Activated effector memory CD4-positive, alpha-beta T cell treated with anti-CD3 and anti-CD28 coated beads, Interleukin-2, amount 50 U/mL, for 16 hours (primary cell): ENCODE measurements around the gene ZNF274.
"Not testable (repeated sequence)": the region's sequence is repeated elsewhere in the genome, so short reads cannot be mapped to it uniquely, and the experiment has no call there.

Experiments used
- DNase-seq: peaks from one replicate; pipeline ENCODE4 v3.0.0-alpha.2; 2020

Gene ZNF274

GRCh38 chr19:58212336-58213074 is 29.6 kb downstream of the ZNF274 start:
- no peak for DNase-seq

- no peak for DNase-seq
Measured at GRCh38 chr19:58213075-58213369, 30.2 kb downstream of the ZNF274 start.

GRCh38 chr19:58217069-58217481 is 34.2 kb downstream of the ZNF274 start:
- DNase-seq: no peak

- no peak for DNase-seq
Measured at GRCh38 chr19:58217607-58218391, 34.9 kb downstream of the ZNF274 start.

GRCh38 chr19:58218899-58219298 is 36.0 kb downstream of the ZNF274 start:
- peak; percentile 70 for DNase-seq

- DNase-seq: no peak
Measured at GRCh38 chr19:58227964-58228584, 45.2 kb downstream of the ZNF274 start.

- DNase-seq: peak; percentile 84
Measured at GRCh38 chr19:58228585-58229254, 45.9 kb downstream of the ZNF274 start, which contains the start of gene ZNF544. ZNF544 (plus strand) TSS chr19:58228914; CDS start chr19:58244024, 15,110 bp downstream.

- DNase-seq: peak; percentile 64
Measured at GRCh38 chr19:58229255-58229639, 46.4 kb downstream of the ZNF274 start.

- no peak for DNase-seq
Measured at GRCh38 chr19:58237324-58237723, 54.5 kb downstream of the ZNF274 start.

GRCh38 chr19:58243351-58243750 is 60.5 kb downstream of the ZNF274 start:
- DNase-seq: no peak

GRCh38 chr19:58248886-58249285 is 66.0 kb downstream of the ZNF274 start:
- no peak for DNase-seq

GRCh38 chr19:58252102-58252685 is 69.3 kb downstream of the ZNF274 start:
- no peak for DNase-seq

GRCh38 chr19:58258259-58258658 is 75.4 kb downstream of the ZNF274 start:
- DNase-seq: not testable (repeated sequence)

- DNase-seq: no peak
Measured at GRCh38 chr19:58261600-58261967, 78.7 kb downstream of the ZNF274 start.

- no peak for DNase-seq
Measured at GRCh38 chr19:58261968-58262921, 79.4 kb downstream of the ZNF274 start.

- DNase-seq: no peak
Measured at GRCh38 chr19:58262922-58263296, 80.0 kb downstream of the ZNF274 start.
